ENCODE results near the gene OR52A5.
"Not testable (repeated sequence)": the region's sequence is repeated elsewhere in the genome, so short reads cannot be mapped to it uniquely, and the experiment has no call there.

GRCh38 chr11:5160217-5160616, 22.1 kb upstream of the OR52A5 start:
- TF ChIP-seq CTCF (IDR thresholded peaks at IDR 0.05; ENCODE audit: low read length); EZH2 (optimal IDR thresholded peaks at IDR 0.05; ENCODE audit: low read depth, low read length); EZH2phosphoT487 (IDR thresholded peaks at IDR 0.05; ENCODE audit: low read length): not testable (repeated sequence)

All from MM.1S (cell line).